ENCODE measurements around the gene FN3KRP. TPM values are rescaled to one million over a fixed set of nuclear protein-coding genes. Genes with fewer than 3 reads are reported as not detected.
"Not testable (repeated sequence)": the region's sequence is repeated elsewhere in the genome, so short reads cannot be mapped to it uniquely, and the experiment has no call there.

Gene FN3KRP
- total RNA-seq, 1 experiment from 2014 or later, result 16.4 TPM

DNA sequence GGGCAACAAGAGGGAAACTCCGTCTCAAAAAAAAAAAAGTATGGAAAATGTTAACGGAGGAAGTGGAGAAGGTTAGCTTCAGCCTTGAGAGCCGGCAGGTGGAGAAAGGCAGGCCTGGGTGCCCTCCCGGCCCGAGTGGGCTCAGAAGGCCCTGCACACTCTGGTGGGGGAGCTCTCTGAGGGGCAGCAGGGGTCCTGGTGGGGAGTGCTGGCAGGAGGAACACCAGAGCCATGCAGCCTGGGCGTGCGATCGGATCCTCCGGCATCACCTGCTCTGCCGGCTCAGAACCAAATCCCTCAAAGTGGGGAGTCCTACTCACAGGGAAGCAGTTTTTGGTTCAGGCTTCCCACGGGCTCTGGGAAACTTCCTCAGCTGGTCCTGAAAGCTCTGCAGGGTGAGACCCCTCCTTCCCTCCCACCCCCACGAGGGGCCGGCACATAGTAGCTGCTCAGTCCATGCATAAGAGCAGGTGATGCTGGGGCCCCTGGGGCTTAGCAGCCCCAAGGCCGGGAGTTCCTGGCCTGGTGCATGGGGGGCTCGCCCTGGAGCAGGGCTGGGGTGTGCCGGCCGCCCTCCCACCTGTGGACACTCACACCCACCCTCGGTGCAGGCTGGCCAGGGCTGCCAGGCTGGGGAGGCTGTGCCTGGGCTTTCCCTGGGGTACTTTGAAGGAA, 20.1 kb downstream of the FN3KRP start:
- no peak for DNase-seq (ENCODE audit: extremely low read depth, low read depth)

DNA sequence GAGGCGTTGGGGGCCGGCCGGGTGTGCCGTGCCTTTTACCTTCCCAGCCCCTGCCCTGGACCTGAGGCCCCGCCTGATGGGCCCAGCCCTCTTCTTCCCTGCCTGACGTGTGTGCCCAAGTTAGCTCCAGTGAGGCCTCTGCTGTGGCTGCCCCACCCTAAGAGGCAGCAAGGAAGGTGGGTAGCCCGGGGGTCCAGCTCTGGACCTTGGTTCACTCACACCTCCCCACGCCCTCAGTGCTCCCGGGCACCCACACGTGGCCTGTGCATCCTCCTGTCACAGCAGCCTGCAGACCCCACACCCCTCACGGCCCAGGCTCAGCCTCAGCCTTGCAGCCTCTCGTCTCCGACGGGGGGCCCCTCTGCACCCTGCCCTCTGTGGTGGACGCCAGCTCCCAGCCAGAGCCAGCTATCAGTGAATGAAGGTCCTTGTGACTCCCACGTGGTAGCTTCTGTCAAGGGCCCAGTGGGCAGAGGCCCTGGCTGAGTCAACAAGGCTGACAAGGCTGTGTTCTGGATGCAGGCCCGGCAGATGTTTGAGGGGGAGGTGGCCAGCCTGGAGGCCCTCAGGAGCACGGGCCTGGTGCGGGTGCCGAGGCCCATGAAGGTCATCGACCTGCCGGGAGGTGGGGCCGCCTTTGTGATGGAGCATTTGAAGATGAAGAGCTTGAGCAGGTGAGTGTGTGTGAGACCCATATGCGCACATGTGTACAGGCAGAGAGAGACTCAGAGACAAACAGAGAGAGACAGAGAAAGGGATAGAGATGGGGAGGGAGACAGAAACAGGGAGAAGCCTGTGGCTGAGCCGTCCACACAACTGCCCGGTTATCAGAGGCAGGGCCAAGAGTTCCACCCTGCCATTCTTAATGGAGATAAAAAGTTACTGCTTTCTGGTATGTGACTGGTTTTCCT, 21.7 kb downstream of the FN3KRP start:
- no peak for DNase-seq (ENCODE audit: extremely low read depth, low read depth)

DNA sequence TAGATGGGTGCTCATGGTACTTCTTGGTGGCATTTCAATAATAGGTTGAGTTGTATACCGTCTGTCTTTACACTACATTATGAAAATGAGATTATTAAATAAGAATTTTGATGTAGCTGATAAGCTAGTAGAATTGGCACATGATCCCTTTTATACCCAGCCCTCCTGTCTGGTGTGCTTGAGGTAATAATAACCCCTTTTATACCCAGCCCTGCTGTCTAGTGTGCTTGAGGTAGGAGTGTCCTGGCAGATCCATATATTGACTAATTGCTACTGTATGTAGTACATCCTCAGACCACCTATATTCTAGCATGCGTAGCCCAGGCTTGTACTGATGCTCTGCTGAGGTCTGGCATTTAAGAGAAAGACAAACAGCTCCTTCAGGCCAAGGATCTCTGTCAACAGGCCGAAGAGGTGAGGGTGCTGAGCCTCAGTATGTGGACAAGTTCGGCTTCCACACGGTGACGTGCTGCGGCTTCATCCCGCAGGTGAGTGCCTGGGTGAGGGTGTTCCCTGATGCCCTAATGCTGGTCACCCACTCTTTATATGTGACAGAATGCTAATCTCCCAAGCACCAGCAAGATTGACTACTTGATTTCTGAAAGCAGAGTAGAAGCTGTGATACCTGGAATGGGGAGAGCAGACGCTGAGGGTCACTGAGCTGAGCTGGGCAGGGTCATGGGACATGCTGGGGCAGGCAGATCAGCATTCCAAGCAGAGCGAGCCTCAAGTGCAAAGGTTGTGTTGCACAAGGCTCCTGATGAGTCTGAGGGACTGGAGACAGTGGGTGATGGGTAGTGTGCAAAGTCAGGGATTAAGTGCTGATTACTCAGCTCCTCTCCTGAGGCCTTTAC, 24.6 kb downstream of the FN3KRP start:
- DNase-seq (ENCODE audit: extremely low read depth, low read depth), result no peak

DNA sequence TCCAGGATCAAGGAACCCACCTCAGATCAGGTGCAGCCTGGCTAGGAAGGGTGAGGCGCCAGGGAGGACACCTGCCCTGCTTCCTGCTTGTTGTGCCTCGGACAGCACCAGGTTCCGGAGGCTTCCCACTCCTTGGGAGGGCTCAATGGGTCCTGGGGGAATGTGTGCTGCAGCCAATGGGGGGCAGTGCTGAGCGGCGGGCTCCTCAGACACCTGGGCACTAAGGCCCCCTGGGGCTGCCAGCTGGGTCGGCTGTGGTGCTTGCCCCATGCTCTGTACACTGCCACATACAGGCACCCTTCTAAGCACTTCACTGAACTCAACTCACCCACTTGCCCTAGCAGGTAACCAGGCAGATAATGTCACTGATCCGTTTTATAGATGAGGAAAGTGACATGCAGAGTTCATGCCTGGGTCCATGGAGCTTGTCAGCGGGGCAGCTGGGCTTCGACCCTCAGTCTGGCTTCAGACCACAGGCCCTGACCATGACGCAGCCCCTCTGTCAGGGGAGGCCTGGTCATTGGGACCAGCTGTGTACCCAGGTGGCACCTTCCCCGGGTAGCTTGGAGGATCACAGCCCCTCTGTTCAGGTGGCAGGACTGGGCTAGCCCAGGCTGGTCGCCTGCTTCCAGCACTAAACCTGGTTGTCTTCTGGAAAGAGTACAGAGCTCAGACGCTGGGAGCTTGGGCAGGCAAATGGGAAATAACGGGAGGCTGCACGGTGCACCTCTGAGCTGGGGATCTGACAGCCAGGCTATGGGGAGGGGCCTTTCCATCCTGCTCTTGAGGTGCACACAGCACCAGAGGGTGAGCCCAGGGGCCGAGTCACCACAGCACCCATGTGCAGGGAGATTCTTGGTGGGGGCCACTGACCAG, 27.1 kb downstream of the FN3KRP start:
- DNase-seq (ENCODE audit: extremely low read depth, low read depth), result no peak

DNA sequence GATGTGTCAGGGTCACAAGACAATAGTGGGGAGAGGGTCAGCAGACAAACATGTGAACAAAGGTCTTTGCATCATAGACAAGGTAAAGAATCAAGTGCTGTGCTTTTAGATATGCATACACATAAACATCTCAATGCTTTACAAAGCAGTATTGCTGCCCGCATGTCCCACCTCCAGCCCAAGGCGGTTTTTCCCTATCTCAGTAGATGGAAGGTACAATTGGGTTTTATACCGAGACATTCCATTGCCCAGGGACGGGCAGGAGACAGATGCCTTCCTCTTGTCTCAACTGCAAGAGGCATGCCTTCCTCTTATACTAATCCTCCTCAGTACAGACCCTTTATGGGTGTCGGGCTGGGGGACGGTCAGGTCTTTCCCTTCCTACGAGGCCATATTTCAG, 28.2 kb downstream of the FN3KRP start:
- not testable (repeated sequence) for DNase-seq (ENCODE audit: extremely low read depth, low read depth)

DNA sequence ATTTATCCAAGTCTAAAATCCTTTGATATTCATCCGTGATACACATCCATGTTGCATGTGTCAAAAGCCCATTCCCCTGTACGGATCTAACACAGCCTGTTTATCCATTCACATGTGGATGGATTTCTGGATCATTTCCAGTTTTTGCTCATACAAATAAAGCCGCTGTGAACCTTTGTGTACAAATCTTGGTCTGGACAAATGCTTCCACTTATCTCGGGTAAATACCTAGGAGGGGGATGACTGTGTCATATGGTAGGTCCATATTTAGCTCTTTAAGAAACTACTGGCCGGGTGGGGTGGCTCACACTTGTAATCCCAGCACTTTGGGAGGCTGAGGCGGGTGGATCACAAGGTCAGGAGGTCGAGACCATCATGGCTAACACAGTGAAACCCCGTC, 29.0 kb downstream of the FN3KRP start:
- DNase-seq (ENCODE audit: extremely low read depth, low read depth), result no peak

DNA sequence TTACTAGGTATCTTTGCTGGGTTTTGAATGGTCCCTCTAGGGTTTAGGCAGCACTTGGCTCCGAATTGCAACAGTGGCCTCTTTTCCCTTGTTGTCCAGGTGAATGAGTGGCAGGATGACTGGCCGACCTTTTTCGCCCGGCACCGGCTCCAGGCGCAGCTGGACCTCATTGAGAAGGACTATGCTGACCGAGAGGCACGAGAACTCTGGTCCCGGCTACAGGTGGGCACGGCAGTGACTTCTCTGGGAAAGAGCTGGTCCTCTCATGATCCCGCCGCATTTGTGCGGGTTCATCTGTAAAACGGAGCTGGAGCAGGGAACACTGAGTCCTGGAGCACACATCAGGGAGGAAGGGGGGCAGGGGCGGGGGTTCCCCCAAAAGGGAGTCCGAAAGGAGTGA, 32.2 kb downstream of the FN3KRP start:
- no peak for DNase-seq (ENCODE audit: extremely low read depth, low read depth)

- no peak for DNase-seq (ENCODE audit: extremely low read depth, low read depth)
Observed at GRCh38 chr17:82750241-82750908, 33.9 kb downstream of the FN3KRP start.

GRCh38 chr17:82751171-82751570, 34.7 kb downstream of the FN3KRP start:
- DNase-seq (ENCODE audit: extremely low read depth, low read depth), result no peak

GRCh38 chr17:82751571-82752370, 35.3 kb downstream of the FN3KRP start, which contains the start of gene TBCD:
Gene TBCD, plus strand, starts transcription at chr17:82752065. Its CDS starts 129 bp downstream, at chr17:82752194.
- peak; percentile 74 for DNase-seq (ENCODE audit: extremely low read depth, low read depth)

DNA sequence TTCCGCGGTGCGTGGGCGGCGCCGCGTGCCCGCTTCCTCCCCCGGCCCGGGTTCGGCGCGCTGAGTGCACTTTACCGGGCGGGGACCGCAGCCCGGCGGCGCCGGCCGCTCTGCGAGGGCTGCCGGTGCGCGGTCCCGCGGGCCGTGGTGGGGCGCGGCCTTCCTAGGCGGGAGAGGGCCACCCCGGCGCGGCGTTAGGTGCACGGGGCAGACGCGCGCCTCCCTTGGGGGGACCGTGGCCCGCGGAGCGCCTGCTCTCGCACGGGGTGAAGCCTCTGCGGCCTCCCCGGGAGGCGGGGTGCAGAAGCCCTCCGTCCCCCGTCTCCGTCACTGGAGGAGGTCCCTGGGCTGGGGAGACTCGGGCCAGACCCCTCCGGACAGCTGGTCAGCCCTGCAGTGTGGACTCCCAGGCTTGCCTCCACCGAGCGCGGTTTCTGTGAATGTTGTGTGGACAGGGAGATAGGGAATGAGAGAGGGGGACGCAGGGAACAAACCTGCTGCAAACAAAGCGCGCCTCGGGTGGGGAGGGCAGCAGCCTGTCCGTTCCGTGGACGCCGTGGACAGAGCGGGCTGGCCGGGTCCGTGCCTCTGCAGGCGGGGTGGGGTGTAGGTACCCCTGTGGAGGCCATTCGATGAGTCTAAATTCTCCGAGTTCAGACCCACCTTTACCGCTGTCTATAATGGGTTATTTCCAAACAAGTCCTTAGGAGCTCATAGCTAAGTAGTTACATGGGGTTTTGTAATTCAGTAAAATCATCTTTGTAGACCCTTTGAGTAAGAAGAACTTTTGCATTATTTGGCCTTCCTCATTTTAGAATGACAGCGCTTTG, 36.1 kb downstream of the FN3KRP start:
- no peak for DNase-seq (ENCODE audit: extremely low read depth, low read depth)

DNA sequence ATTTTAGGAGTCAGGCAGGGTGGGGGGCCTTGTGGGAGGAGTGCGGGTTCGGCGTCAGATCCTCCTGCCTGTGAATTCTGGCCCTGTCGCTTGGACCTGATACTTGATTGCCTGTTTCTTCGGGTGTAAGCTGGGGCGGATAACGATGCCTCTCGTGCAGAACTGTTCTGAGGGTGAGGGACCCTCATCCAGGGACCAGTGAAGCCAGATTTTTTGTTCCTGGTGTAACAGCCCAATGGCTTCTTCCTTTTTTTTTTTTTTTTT, 36.6 kb downstream of the FN3KRP start:
- DNase-seq (ENCODE audit: extremely low read depth, low read depth), result no peak

GRCh38 chr17:82754297-82755208, 38.0 kb downstream of the FN3KRP start:
- no peak for DNase-seq (ENCODE audit: extremely low read depth, low read depth)

GRCh38 chr17:82756166-82756565, 39.7 kb downstream of the FN3KRP start:
- no peak for DNase-seq (ENCODE audit: extremely low read depth, low read depth)

GRCh38 chr17:82765371-82765770, 48.9 kb downstream of the FN3KRP start:
- DNase-seq (ENCODE audit: extremely low read depth, low read depth), result no peak

DNA sequence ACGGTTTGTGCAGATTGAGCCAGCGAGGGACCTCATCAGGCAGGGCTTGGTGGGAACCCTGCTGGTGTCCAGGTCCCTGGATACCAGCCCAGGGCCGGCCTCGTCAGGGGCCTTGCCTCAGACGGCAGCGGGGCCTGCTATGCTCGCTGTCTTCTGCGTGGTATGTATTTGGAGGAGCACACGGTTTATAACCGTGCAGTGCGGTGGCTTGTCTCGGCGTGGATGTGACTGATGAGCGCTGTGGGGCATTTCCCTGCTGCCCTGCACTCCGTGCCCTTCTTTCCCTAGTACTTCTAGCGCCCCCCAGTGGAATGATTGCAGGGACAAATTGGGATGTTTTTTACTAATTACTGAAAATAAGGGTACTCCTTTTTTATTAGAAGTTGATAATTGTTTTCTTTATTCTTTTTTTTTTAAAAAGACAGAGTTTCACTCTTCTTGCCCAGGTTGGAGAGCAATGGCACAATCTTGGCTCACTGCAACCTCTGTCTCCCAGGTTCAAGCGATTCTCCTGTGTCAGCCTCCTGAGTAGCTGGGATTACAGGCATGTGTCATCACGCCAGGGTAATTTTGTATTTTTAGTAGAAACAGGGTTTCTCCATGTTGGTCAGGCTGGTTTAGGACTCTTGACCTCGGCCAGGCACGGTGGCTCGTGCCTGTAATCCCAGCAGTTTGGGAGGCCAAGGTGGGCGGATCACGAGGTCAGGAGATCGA, 50.7 kb downstream of the FN3KRP start:
- DNase-seq (ENCODE audit: extremely low read depth, low read depth), result peak; percentile 62

Data from NCI-H460 (cell line).